GM18951 (cell line): ENCODE measurements around the gene UMODL1.

Experiments used
- POLR2A ChIP-seq: IDR thresholded peaks from 4 replicates; pipeline ENCODE4 v1.6.1; 2011; ENCODE audit warnings: mild to moderate bottlenecking; ENCODE audit not compliant: insufficient read length, insufficient read depth; ENCODE audit errors: extremely low read depth
- in situ Hi-C: fragments of 300-500 bp; cut with MboI; formaldehyde crosslinking; loops from one replicate; pipeline ENCODE4 v1.12.0; 2022; ENCODE audit warnings: low sequenced_read_pairs, mixed read lengths, inconsistent platforms; ENCODE audit not compliant: unreplicated experiment

UMODL1 gene

GRCh38 chr21:42190486-42190863 lies 119.4 kb downstream of the UMODL1 start:
- no peak for TF ChIP-seq POLR2A
- in situ Hi-C loops: no loop called here

- in situ Hi-C loops: no loop called here
- TF ChIP-seq POLR2A: no peak
Observed at GRCh38 chr21:42191064-42191463, 119.9 kb downstream of the UMODL1 start.

- TF ChIP-seq POLR2A: no peak
- in situ Hi-C loops: no loop called here
Observed at GRCh38 chr21:42191696-42192595, 120.8 kb downstream of the UMODL1 start.
